ENCODE results near the gene DGKD.

DGKD gene

DNA sequence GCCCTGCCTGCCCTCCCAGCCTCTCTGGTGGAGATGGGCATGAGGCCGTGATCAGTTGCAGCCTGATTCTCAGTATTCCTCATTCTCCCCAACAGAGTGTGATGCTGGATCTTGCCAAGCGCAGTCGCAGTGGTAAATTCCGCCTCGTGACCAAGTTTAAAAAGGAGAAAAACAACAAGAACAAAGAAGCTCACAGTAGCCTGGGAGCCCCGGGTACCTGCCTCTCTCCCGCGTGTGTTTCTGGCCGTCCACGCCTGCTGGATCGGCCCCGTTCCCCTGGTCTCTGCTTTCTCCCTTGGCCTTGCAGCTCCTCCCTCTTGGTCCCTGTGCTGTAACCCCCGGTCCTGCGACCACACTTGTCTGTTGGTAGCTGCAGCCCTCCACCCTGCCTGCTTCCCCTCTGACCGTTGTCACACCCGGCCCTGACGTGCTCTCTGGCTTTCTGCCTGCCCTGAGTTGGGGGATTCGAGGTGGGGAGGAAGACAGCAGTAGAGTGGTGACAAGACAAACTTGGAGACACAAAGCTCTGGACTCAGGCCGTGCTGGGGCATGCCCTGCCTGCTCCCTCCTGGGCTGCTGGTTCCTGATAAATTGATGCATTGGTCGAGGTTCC lies 112.8 kb downstream of the DGKD start:
- Histone ChIP-seq H3K27ac (no peak overlapping the region), H3K4me2 (no peak overlapping the region), H3K4me3 (IDR thresholded peaks at IDR 0.05; ENCODE audit: insufficient read depth, low read depth, low read length) (no peak overlapping the region), H4K20me1 (ENCODE audit: insufficient read depth) (no peaks in the 10 kb centered on the region), H3K36me3 (ENCODE audit: insufficient read depth) (no peaks in the 10 kb centered on the region), H2AFZ (ENCODE audit: low read depth) (no peak overlapping the region), H3K27me3 (ENCODE audit: insufficient read depth, low read depth) (no peaks in the 10 kb centered on the region), H3K4me1 (ENCODE audit: low read depth, poor library complexity, severe bottlenecking) (no peaks in the 10 kb centered on the region), H3K79me2 (ENCODE audit: insufficient read depth, low read depth) (no peaks in the 10 kb centered on the region), H3K9ac (no peak overlapping the region)
- no peak for TF ChIP-seq CTCF (conservative IDR thresholded peaks at IDR 0.05; ENCODE audit: low read depth, low read length)

DNA sequence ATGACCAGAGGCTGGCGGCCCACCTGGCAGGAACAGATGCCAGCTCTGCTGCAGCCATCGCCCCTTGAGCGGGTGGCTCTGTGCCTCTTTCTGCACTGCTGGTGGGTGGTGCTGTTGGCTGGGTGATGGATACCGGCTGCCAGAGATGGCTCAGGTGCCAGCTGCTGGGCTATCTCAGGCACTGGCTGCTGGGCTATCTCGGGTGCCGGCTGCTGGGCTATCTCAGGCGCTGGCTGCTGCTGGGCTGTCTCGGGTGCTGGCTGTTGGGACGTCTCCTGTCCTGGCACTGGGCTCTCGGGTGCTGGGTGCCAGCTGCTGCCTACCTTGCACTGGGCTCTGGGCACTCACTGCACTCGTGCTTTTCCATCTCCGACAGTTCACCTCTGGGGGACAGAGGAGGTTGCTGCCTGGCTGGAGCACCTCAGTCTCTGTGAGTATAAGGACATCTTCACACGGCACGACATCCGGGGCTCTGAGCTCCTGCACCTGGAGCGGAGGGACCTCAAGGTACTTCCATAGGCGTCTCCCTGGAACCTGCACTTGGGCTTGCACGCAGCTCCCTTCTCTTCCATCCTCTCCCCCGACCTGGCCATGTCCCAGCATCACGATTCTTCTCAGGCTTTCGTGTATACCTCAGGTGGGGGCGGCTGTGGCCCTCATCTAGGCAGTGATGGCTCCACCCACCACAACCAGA lies 113.9 kb downstream of the DGKD start:
- H3K4me2 ChIP-seq = no peak overlapping the region
- H3K9ac ChIP-seq = no peak overlapping the region
- no peak for TF ChIP-seq CTCF (conservative IDR thresholded peaks at IDR 0.05; ENCODE audit: low read depth, low read length)
- no peaks in the 10 kb centered on the region for H3K4me1 ChIP-seq (ENCODE audit: low read depth, poor library complexity, severe bottlenecking)
- no peak overlapping the region for H2AFZ ChIP-seq (ENCODE audit: low read depth)
- H4K20me1 ChIP-seq (ENCODE audit: insufficient read depth) = no peaks in the 10 kb centered on the region
- no peak overlapping the region for H3K4me3 ChIP-seq (IDR thresholded peaks at IDR 0.05; ENCODE audit: insufficient read depth, low read depth, low read length)
- no peak overlapping the region for H3K27ac ChIP-seq
- no peaks in the 10 kb centered on the region for H3K79me2 ChIP-seq (ENCODE audit: insufficient read depth, low read depth)
- no peaks in the 10 kb centered on the region for H3K36me3 ChIP-seq (ENCODE audit: insufficient read depth)
- no peaks in the 10 kb centered on the region for H3K27me3 ChIP-seq (ENCODE audit: insufficient read depth, low read depth)

DNA sequence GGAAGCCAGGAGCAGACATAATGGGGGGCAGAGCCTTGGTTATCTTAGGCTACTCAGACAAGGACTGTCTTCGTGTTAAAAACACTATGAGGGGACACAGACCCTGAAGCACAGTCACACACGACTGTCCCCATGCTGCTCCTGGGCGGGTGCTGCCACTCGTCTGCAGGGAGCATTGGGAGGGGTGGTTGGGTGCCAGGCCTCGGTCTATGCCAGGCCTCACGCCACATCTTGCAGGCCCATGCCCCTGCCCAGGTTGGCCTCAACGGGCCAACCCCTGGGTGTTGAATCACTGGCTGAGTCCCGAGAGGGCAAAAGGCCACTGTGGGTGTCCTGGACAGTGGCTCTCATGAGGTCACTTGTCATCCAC lies 114.4 kb downstream of the DGKD start:
- Histone ChIP-seq H3K4me3 (IDR thresholded peaks at IDR 0.05; ENCODE audit: insufficient read depth, low read depth, low read length) (no peak overlapping the region), H2AFZ (ENCODE audit: low read depth) (no peak overlapping the region), H3K36me3 (ENCODE audit: insufficient read depth) (no peaks in the 10 kb centered on the region), H3K9ac (no peak overlapping the region), H3K79me2 (ENCODE audit: insufficient read depth, low read depth) (no peaks in the 10 kb centered on the region), H3K4me2 (no peak overlapping the region), H3K27me3 (ENCODE audit: insufficient read depth, low read depth) (no peaks in the 10 kb centered on the region), H4K20me1 (ENCODE audit: insufficient read depth) (no peaks in the 10 kb centered on the region), H3K4me1 (ENCODE audit: low read depth, poor library complexity, severe bottlenecking) (no peaks in the 10 kb centered on the region), H3K27ac (no peak overlapping the region)
- no peak for TF ChIP-seq CTCF (conservative IDR thresholded peaks at IDR 0.05; ENCODE audit: low read depth, low read length)

DNA sequence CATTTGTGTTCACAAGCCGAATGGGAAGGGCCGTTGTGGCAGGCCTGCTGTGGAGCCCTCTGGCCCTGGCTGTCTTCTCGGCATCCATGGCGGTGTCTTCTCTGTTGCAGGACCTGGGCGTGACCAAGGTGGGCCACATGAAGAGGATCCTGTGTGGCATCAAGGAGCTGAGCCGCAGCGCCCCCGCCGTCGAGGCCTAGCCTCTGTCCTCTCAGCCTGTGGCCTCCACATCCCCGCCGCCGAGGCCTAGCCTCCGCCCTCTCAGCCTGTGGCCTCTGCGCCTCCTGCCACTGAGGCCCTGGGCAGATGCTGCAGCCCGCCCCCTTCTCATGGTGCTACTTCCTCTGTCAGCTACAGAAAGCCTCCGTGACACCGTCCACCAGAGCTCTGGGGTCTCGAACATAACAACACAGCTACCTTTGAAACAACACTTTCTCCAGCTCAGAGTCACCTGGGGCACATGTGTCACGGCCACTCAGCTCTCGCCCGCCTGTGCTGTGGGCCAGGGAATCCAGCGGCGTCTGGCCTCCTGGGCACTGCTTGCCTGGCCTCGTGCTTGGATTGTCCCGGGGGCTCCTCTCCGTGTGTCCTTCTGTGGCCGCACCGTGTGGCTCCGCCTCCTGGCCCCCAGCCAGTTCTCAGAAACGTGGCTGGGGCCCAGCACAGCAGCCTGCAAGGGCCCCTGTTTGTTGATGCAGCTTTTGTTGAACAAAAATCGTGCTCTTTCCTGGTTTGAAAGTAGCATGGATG lies 115.1 kb downstream of the DGKD start:
- Histone ChIP-seq H3K4me3 (IDR thresholded peaks at IDR 0.05; ENCODE audit: insufficient read depth, low read depth, low read length) (no peak overlapping the region), H3K36me3 (ENCODE audit: insufficient read depth) (no peaks in the 10 kb centered on the region), H3K27ac (no peak overlapping the region), H4K20me1 (ENCODE audit: insufficient read depth) (no peaks in the 10 kb centered on the region), H3K9ac (no peak overlapping the region), H3K4me2 (no peak overlapping the region), H2AFZ (ENCODE audit: low read depth) (no peak overlapping the region), H3K27me3 (ENCODE audit: insufficient read depth, low read depth) (no peaks in the 10 kb centered on the region), H3K4me1 (ENCODE audit: low read depth, poor library complexity, severe bottlenecking) (no peaks in the 10 kb centered on the region), H3K79me2 (ENCODE audit: insufficient read depth, low read depth) (no peaks in the 10 kb centered on the region)
- no peak for TF ChIP-seq CTCF (conservative IDR thresholded peaks at IDR 0.05; ENCODE audit: low read depth, low read length)

All from KMS-11 (cell line).